HUES64 (cell line): Measurements from ENCODE around the gene SPG7.

ENCODE experiments used
- H3K27ac ChIP-seq: 2 replicates; pipeline ENCODE4 v1.7.0; 2013; ENCODE audit warnings: low read depth, low read length, inconsistent platforms
- H3K27me3 ChIP-seq: 2 replicates; pipeline ENCODE4 v1.6.1; 2013; ENCODE audit warnings: mild to moderate bottlenecking, low read length; ENCODE audit not compliant: insufficient read depth
- H3K36me3 ChIP-seq: 2 replicates; pipeline ENCODE4 v1.6.1; 2013; ENCODE audit warnings: mild to moderate bottlenecking, low read length; ENCODE audit not compliant: insufficient read depth
- H3K4me1 ChIP-seq: 2 replicates; pipeline ENCODE4 v1.6.1; 2013; ENCODE audit warnings: mild to moderate bottlenecking, low read length, moderate library complexity; ENCODE audit not compliant: insufficient read depth
- H3K4me3 ChIP-seq: 2 replicates; pipeline ENCODE4 v1.5.1; 2013; ENCODE audit warnings: mild to moderate bottlenecking, low read length, moderate library complexity
- H3K9ac ChIP-seq: 2 replicates; pipeline ENCODE4 v1.6.1; 2013; ENCODE audit warnings: mild to moderate bottlenecking, low read depth, low read length
- H3K9me3 ChIP-seq: 2 replicates; pipeline ENCODE4 v1.6.1; 2013; ENCODE audit warnings: low read depth, low read length; ENCODE audit not compliant: insufficient read depth
- WGBS: fragments of 150-250, 120-280 bp; methylation state at CpG from one replicate; pipeline ENCODE4 v1.1.7; 2013; ENCODE audit warnings: missing lambda C conversion rate; 5-methylcytosine and 5-hydroxymethylcytosine counted together

Gene SPG7

DNA sequence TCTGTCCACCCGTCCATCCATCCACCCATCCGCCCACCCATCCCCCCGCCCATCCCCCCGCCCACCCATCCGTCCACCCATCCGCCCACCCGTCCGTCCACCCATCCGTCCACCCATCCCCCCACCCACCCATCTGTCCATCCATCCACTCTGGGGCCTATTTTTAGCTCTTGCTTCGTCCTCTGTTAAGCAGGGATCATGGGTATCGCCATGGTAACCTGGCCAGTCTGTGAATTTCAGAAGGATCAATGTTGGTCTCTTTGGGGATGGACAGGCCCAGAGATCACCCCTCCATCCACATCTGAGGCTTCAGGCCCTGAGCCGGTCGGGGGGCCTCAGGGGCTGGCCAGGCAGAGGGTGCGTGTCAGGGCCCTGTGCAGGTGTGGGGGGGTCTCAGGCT lies 90.0 kb downstream of the SPG7 start:
- 94% methylated on average over 5 of the region's 14 CpGs for WGBS
- H3K27me3 ChIP-seq, result no peaks in the 10 kb centered on the region

DNA sequence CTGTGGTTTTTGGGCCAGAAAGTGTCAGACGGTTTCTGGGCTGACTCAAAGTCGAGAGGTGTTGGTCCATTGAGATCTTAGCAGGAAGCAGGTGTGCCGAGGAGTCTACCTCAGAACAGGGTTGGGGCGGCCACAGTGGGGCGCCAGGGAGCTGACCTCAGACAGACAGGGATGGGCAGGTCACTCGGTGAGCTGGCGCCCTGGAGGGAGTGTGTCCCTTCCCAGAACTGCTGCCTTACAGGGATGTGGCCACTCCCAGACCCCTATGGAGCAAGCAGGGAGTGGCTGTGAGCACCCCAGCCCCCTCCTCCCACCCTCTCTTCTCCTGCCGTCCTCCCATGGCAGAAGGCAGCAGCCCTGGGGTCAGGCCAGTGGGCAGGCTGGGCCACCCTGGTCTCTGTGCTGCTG lies 91.3 kb downstream of the SPG7 start:
- Histone ChIP-seq H3K4me1 (peaks cover 8% of the 10 kb centered on the region; the same call in 1 of the 2 replicates), H3K9ac (no peak overlapping the region), H3K4me3 (no peak overlapping the region), H3K27me3 (no peaks in the 10 kb centered on the region), H3K36me3 (no peaks in the 10 kb centered on the region), H3K27ac (no peak overlapping the region), H3K9me3 (no peaks in the 10 kb centered on the region)
- WGBS, result 29% methylated on average over 8 of the region's 8 CpGs

More for the DNA sequence above, 90.0 kb downstream of the SPG7 start:
- no peak overlapping the region for H3K27ac ChIP-seq
- peaks cover 4% of the 10 kb centered on the region; the same call in 1 of the 2 replicates for H3K36me3 ChIP-seq
- H3K4me1 ChIP-seq, result peaks cover 8% of the 10 kb centered on the region; the same call in 1 of the 2 replicates
- H3K4me3 ChIP-seq, result no peak overlapping the region
- H3K9me3 ChIP-seq, result no peaks in the 10 kb centered on the region
- H3K9ac ChIP-seq, result no peak overlapping the region

DNA sequence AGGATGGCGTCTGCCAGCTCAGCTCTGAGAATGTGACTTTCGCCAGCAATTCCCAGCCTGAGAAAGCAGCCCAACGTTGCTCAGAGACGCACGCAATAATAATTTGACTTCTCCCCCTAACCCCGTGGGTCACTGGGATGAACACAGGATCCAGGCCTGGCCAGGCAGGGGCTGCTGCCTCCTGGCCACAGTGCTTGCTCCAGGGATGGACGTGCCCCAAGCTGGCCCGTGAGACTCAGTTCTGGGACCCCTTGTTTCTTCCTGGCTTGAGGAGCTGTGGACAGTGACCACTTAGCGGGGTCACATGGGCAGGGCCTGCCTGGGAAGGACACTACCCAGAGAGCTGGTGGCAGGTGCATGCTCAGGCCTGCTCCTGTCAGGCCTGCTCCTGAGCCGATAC lies 91.7 kb downstream of the SPG7 start:
- H3K27ac ChIP-seq, result no peak overlapping the region
- peaks cover 8% of the 10 kb centered on the region; the same call in 1 of the 2 replicates for H3K4me1 ChIP-seq
- no peaks in the 10 kb centered on the region for H3K27me3 ChIP-seq
- H3K9ac ChIP-seq, result no peak overlapping the region
- H3K4me3 ChIP-seq, result no peak overlapping the region
- 90% methylated on average over 10 of the region's 10 CpGs for WGBS
- no peaks in the 10 kb centered on the region for H3K36me3 ChIP-seq
- no peaks in the 10 kb centered on the region for H3K9me3 ChIP-seq

DNA sequence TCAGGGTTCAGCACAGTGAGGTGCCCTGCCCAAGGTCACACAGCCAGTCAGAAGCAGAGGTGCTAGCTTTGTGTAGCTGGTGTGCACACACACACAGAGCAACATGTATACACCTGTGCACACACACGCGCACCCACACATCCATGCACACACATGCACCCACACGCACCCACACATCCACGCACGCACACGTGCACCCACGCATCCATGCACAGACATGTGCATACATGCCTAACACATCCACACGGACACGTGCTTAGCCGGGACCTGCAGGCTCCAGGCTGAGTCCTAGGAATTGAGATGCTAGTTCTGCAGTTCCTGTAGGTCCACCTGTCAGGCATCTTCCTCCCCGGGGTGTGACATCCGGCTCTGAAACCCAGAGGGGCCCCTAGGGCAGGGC lies 92.2 kb downstream of the SPG7 start:
- no peaks in the 10 kb centered on the region for H3K27me3 ChIP-seq
- peaks cover 8% of the 10 kb centered on the region; the same call in 1 of the 2 replicates for H3K4me1 ChIP-seq
- H3K27ac ChIP-seq, result no peak overlapping the region
- 90% methylated on average over 12 of the region's 12 CpGs for WGBS
- no peak overlapping the region for H3K9ac ChIP-seq
- no peaks in the 10 kb centered on the region for H3K9me3 ChIP-seq
- no peaks in the 10 kb centered on the region for H3K36me3 ChIP-seq
- no peak overlapping the region for H3K4me3 ChIP-seq

GRCh38 chr16:89600956-89601355 lies 92.8 kb downstream of the SPG7 start:
- 93% methylated on average over 8 of the region's 8 CpGs for WGBS
- no peaks in the 10 kb centered on the region for H3K27me3 ChIP-seq
- H3K27ac ChIP-seq, result no peak overlapping the region
- H3K9ac ChIP-seq, result no peak overlapping the region
- peaks cover 8% of the 10 kb centered on the region; the same call in 1 of the 2 replicates for H3K4me1 ChIP-seq
- H3K36me3 ChIP-seq, result no peaks in the 10 kb centered on the region
- no peak overlapping the region for H3K4me3 ChIP-seq
- no peaks in the 10 kb centered on the region for H3K9me3 ChIP-seq

- H3K4me1 ChIP-seq, result peaks cover 8% of the 10 kb centered on the region; the same call in 1 of the 2 replicates
- no peak overlapping the region for H3K9ac ChIP-seq
- H3K9me3 ChIP-seq, result no peaks in the 10 kb centered on the region
- no peak overlapping the region for H3K4me3 ChIP-seq
- H3K36me3 ChIP-seq, result no peaks in the 10 kb centered on the region
- no peaks in the 10 kb centered on the region for H3K27me3 ChIP-seq
- no peak overlapping the region for H3K27ac ChIP-seq
- 65% methylated on average over 22 of the region's 22 CpGs for WGBS
Measured at GRCh38 chr16:89601906-89602272, 93.7 kb downstream of the SPG7 start.

- no peaks in the 10 kb centered on the region for H3K36me3 ChIP-seq
- H3K4me1 ChIP-seq, result peaks cover 8% of the 10 kb centered on the region; the same call in 1 of the 2 replicates
- no peak overlapping the region for H3K9ac ChIP-seq
- no peaks in the 10 kb centered on the region for H3K9me3 ChIP-seq
- no peaks in the 10 kb centered on the region for H3K27me3 ChIP-seq
- peak overlapping the region; percentile 14; the same call in 1 of the 2 replicates for H3K4me3 ChIP-seq
- no peak overlapping the region for H3K27ac ChIP-seq
- WGBS, result 21% methylated on average over 22 of the region's 22 CpGs
Measured at GRCh38 chr16:89602273-89602951, 94.2 kb downstream of the SPG7 start.

- H3K4me1 ChIP-seq, result peaks cover 8% of the 10 kb centered on the region; the same call in 1 of the 2 replicates
- H3K27ac ChIP-seq, result no peak overlapping the region
- H3K4me3 ChIP-seq, result no peak overlapping the region
Measured at GRCh38 chr16:89602952-89603590, 94.9 kb downstream of the SPG7 start.

DNA sequence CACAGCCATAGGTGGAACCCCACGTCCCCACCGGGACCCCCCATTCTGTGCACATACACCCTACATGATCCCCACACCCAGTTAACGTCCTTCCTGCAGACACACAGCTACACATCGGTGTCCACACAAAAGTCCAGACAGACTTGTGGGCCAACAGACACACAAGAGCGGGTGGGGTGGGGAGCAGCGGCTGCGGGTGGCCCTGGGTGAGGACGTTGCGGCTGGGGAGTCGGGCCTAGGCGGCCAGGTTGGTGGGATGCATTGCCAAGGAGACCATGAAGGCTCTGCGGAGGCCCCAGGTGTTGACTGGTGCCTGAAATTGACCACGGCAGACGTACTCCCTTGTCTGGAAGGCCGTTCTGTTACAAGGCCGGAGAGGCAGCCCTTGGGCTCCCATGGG lies 96.6 kb downstream of the SPG7 start:
- no peaks in the 10 kb centered on the region for H3K9me3 ChIP-seq
- 91% methylated on average over 16 of the region's 16 CpGs for WGBS
- H3K4me1 ChIP-seq, result peaks cover 8% of the 10 kb centered on the region; the same call in 1 of the 2 replicates
- no peaks in the 10 kb centered on the region for H3K27me3 ChIP-seq
- no peak overlapping the region for H3K27ac ChIP-seq
- no peaks in the 10 kb centered on the region for H3K36me3 ChIP-seq
- no peak overlapping the region for H3K4me3 ChIP-seq
- no peak overlapping the region for H3K9ac ChIP-seq

More at GRCh38 chr16:89602952-89603590, 94.9 kb downstream of the SPG7 start:
- Histone ChIP-seq H3K27me3 (no peaks in the 10 kb centered on the region), H3K9ac (no peak overlapping the region), H3K9me3 (no peaks in the 10 kb centered on the region), H3K36me3 (no peaks in the 10 kb centered on the region)
- WGBS, result 77% methylated on average over 5 of the region's 5 CpGs

DNA sequence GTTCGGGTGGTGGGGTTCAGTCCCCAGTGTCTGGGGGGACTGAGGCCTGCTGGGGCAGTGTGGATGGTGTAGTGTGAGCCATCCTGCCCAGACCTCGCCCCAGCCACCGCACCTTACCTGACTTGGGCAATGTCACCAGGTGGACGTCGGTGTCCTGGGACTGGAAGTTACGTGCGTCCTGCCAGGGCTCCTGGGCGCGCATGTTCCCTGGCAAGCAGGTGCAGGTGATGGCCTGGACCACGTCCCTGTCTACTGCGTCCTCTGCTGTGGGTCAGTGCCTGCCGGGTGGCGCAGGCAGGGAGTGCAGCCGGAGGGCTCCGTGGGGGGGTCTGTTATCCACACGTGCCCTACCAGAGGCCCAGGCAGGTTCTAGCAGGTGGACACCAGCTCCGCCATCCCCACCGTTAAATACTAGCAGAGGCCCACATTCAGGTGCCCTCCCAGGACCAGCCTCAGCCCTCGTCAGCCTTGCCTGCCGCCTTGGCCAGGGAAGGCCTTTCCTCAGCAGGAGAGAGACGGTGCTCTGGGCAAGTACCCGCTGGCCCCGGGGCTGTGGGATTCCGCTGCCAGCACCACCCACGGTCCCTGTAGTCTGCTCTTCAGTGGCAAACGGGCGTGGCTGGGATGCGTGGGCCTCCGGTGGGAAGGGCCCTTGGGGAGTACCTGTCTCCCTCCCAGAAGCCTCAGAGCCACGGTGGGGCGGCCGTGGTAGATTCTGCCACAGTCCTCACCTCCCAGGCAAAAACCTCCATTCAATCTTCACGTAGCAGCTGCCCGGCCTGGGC lies 97.2 kb downstream of the SPG7 start:
- Histone ChIP-seq H3K36me3 (no peaks in the 10 kb centered on the region), H3K27ac (no peak overlapping the region), H3K27me3 (no peaks in the 10 kb centered on the region), H3K4me3 (no peak overlapping the region), H3K9ac (no peak overlapping the region), H3K4me1 (peaks cover 8% of the 10 kb centered on the region; the same call in 1 of the 2 replicates), H3K9me3 (no peaks in the 10 kb centered on the region)
- 94% methylated on average over 34 of the region's 34 CpGs for WGBS

DNA sequence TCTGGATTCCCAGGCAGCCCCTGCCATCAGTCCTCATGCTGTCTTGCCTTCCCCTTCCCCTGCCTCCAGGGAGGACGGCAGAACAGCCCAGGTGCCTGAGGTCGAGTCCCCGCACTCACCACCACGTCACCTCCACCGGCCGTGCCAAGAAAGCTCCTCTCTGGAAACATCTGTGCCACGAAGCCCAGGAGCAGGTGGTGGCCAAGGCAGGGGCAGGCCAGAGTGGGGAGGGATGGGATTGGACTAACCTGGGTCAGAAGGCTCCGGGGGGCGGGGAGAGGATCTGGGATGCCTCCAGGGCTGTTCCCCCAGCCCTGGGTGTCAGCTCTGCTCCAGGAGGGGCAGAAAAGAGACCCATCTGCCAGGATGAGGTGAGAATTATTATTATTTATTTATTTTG lies 97.8 kb downstream of the SPG7 start:
- Histone ChIP-seq H3K4me3 (no peak overlapping the region), H3K4me1 (peaks cover 8% of the 10 kb centered on the region; the same call in 1 of the 2 replicates), H3K9me3 (no peaks in the 10 kb centered on the region), H3K36me3 (no peaks in the 10 kb centered on the region), H3K27me3 (no peaks in the 10 kb centered on the region), H3K27ac (no peak overlapping the region), H3K9ac (no peak overlapping the region)
- WGBS, result 91% methylated on average over 9 of the region's 9 CpGs
